OCI-M1 (cell line): ENCODE measurements around the gene GRK5.
"Not testable (repeated sequence)": the region's sequence is repeated elsewhere in the genome, so short reads cannot be mapped to it uniquely, and the experiment has no call there.

Experiments
- DNase-seq: peaks from one replicate; lab custom pipeline; 2025; lab: John Stamatoyannopoulos, UW

GRK5 gene

DNA sequence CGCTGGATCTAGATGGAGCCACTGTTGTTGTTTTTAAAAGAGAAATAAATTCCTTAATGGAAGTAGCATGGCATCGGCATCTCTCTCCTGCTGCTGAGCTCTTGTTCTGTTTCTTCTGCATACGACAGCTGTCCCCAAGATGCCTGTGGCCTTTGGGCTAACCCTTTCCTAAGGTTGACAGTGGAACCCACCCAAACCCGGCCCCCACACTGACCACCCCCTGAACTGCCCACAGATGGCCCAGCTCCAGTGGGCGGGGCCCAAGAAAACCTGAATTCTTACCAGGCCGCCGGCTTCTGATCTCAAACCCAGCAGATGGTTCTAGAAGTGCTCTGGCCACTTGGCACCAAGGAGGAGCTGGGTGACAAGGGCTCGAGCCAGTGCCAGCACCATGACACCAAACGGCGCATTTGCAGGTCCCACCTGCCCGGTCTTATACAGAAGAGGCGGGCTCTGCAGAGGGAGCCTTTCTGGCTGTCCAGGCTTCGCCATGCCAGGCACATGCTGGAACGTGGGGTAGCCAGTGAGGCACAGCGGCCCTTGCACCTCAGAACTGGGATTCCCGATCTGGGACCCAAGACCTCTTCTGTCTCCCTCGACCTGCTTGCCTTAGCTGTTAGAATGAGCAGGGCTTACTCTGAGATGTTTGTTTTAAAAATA, 252.4 kb downstream of the GRK5 start:
- DNase-seq: no peak

DNA sequence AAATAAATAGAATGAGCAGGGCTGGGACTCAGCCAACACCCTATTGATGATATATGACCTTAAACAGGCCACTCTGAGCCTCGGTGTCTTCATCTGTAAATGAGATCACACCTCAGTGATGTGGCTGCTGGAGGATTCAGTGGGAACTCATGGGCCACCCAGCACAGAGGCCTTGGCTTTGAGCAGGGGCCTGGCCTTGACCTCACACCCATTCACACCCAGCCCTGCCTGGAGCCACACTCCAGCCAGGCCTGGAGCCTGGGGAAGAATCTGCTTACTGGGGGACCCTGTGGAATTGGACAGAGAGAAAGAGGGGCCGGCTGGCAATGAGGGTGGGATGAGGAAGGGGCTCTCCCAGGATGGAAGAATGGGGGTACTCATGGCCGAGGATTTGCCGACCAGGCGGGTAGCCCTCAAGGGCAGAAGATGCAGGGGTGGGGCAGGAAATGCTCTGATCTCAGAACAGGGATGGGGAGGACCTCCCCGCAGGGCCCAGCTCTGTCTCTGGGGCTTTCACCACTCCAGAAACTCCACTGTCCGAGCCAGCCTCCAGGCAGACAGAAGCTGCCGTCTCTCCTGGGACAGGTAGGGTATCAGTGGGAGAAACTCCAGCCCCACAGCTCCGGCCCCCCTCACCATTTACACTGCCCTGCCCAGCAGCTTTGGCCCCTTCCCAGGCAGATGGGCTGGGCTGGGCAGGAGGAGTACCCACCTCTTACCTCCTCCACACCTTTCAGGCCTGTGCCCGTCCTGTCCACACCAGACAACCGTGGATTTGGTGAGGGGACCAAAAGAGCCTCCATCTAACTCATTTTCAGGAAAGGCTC, 253.2 kb downstream of the GRK5 start:
- DNase-seq: no peak

GRCh38 chr10:119461380-119461779, 254.0 kb downstream of the GRK5 start:
- DNase-seq: no peak

DNA sequence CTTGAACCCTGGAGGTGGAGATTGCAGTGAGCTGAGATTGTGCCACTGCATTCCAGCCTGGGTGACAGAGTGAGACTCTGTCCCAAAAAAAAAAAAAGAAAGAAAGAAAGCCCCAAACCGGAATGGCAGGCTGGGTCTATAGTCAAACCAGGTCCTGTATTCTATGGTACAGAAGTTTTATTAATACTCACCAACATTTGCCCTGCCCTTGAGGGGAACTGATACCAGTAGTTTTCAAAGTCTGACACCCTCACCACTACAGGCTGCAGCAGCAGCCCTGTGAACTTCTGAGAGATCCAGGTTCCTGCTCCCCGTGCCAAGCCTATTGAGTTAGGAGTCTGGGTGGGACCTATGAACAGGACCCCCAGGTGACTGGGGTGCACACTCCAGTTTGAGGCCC, 254.6 kb downstream of the GRK5 start:
- no peak for DNase-seq

DNA sequence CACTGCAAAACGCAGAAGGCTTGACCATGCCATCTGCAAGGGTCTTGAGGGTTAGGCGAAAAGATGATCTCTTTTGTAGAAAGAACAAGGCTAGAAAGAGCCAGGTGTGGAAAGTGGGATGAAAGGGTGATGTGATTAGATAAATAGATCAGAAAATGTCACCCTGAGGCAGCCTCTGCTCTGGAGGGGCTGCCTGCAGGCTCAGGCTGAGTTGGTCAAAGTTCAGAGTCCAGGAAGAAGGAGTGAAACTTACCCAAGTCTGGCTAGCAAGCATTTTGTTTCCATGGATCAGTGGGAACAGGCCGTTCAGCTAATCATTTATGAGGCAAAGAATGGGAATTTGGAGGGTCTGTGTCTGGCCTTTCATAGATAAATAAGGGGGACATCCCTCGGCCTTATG, 255.4 kb downstream of the GRK5 start:
- DNase-seq: no peak

- DNase-seq: not testable (repeated sequence)
Observed at GRCh38 chr10:119463195-119463594, 255.8 kb downstream of the GRK5 start.

DNA sequence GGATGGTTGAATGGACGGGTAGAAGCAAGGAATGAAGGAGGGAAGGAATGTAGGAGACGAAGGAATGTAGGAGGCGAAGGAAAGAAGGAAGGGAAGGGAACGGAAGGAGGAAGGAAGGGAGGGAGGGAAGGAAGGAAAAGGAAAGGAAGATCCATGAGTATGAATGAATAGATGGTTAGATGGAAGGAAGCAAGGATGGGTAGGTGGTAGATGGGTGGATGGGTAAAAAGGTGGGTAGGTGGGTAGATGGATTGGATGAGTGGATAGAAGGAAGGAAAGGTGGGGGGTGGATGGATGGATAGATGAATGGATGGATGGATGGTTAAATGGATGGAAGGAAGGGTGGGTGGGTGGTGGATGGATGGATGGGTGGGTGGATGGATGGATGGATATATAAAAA, 257.7 kb downstream of the GRK5 start:
- no peak for DNase-seq

GRCh38 chr10:119466076-119466475, 258.7 kb downstream of the GRK5 start:
- no peak for DNase-seq

DNA sequence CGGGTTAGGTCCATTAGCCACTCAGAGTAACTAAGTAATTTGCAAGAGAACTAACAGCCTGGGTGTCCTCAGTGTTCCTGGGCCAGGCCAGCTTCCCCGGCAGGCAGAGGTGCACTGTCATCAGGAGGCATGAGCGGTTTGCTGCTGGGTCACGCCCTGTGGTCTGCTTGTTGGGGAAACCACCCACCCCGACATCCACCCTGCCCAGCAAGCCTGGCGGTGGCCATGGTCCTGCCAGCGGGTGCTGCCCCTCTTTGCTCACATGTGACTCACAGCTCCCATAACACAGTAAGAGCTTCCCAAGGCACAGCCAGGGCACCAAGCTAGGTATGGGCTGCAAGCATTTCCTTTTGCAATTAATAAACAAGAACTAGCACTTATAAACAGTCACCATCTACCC, 259.3 kb downstream of the GRK5 start:
- DNase-seq: peak; percentile 16

GRCh38 chr10:119468542-119469324, 261.4 kb downstream of the GRK5 start:
- no peak for DNase-seq

GRCh38 chr10:119469325-119469707, 261.9 kb downstream of the GRK5 start:
- DNase-seq: no peak

GRCh38 chr10:119469846-119470245, 262.5 kb downstream of the GRK5 start:
- no peak for DNase-seq

DNA sequence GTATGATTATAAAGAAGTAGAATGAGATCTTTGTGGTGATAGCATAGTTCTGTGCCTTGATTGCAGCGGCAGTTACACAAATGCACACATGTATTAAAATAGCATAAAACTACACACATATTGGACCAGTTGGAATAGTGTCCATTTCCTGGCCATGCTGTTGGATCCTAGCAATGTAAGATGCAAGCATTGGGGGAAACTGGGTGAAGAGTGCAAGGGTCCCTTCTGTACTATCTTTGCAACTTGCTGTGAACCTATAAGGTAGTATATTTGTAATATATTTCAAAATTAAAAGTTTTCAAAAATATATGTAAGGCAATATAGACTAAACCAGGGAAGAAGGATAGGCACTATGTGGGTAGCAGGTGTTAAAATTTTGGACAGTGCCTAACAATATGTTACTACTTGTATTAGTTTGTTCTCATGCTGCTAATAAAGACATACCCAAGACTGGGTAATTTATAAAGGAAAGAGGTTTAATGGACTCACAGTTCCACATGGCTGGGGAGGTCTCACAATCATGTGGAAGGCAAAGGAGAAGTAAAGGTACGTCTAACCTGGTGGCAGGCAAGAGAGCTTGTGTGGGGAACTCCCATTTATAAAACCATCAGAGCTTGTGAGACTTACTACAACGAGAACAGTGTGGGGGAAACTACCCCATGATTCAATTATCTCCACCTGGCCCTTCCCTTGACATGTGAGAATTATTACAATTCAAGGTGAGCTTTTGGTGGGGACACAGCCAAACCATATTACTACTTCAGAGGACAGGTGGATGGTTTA, 263.7 kb downstream of the GRK5 start:
- no peak for DNase-seq

- DNase-seq: no peak
Observed at GRCh38 chr10:119473771-119474170, 266.4 kb downstream of the GRK5 start.

GRCh38 chr10:119474606-119475005, 267.2 kb downstream of the GRK5 start:
- DNase-seq: no peak

- no peak for DNase-seq
Observed at GRCh38 chr10:119477444-119477843, 270.1 kb downstream of the GRK5 start.

- DNase-seq: no peak
Observed at GRCh38 chr10:119478111-119478802, 270.9 kb downstream of the GRK5 start.

DNA sequence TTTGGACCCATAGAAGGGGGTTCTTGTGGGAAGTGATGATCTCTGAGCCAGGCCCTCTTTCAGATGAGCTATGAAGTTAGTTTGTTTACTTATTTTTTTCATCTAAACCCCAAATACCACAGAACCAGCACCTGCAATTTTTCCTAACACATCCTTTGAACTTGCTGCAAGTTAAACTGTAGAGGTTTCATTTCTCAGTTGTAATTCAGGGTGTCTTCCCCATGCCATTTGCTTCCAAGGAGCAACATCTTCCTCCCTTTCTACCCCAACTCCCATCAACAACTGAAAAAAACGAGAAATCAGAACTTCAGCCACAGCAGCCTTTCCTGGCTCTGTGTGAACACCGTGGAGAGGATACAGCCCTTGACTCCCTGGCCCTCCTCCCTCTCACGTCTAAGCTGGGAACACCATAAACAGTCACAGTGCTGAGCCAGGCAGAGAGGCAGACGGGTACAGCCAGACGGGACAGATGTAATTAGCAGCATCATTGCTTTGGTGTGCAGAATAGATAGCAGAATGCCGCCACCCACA, 271.5 kb downstream of the GRK5 start:
- no peak for DNase-seq

DNA sequence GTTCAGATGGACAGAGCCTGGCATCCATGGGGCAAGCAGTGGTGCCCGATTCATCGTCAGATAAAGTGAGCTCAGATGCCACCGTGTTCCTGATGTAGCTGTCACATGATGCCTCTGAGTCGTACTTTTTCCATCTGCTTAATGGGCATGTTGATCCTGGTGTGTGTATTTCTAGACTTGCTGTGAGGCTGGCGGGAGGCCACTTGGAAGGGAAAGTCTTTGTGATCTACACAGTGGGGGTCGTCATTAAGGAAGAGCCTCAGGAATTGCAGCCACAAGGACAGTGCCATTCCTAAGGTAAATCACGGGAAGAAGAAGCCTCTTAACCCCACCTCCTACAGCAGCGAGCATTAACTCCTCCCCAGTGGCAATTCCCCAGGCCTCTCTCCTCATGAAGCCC, 272.2 kb downstream of the GRK5 start:
- DNase-seq: no peak

- no peak for DNase-seq
Observed at GRCh38 chr10:119480667-119481066, 273.3 kb downstream of the GRK5 start.

GRCh38 chr10:119481781-119482426, 274.5 kb downstream of the GRK5 start:
- no peak for DNase-seq
